ENCODE results near the gene OR11G2.

DNA sequence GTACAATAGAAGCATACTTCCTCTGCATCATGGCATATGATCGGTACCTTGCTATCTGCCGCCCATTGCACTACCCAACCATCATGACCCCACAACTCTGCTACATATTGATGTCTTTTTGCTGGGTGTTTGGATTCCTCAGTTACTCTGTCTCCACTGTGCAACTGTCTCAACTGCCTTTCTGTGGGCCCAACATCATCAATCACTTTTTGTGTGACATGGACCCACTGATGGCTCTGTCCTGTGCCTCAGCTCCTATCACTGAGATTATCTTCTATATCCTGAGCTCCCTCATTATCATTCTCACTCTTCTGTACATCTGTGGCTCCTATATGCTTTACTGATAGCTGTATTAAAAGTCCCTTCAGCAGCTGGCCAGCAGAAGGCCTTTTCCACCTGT is 18.9 kb downstream of the OR11G2 start:
- TF ChIP-seq, protein P1, sequence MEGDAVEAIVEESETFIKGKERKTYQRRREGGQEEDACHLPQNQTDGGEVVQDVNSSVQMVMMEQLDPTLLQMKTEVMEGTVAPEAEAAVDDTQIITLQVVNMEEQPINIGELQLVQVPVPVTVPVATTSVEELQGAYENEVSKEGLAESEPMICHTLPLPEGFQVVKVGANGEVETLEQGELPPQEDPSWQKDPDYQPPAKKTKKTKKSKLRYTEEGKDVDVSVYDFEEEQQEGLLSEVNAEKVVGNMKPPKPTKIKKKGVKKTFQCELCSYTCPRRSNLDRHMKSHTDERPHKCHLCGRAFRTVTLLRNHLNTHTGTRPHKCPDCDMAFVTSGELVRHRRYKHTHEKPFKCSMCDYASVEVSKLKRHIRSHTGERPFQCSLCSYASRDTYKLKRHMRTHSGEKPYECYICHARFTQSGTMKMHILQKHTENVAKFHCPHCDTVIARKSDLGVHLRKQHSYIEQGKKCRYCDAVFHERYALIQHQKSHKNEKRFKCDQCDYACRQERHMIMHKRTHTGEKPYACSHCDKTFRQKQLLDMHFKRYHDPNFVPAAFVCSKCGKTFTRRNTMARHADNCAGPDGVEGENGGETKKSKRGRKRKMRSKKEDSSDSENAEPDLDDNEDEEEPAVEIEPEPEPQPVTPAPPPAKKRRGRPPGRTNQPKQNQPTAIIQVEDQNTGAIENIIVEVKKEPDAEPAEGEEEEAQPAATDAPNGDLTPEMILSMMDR (IDR thresholded peaks at IDR 0.05): no peak
- TF ChIP-seq POLR2AphosphoS5 (IDR thresholded peaks at IDR 0.05) (no peak), POLR2A (IDR thresholded peaks at IDR 0.05) (no peak)

Measured in sigmoid colon (tissue), 4 donors.